DOHH2 (cell line): Measurements from ENCODE around the gene SPZ1.
"Not testable (repeated sequence)": the region's sequence is repeated elsewhere in the genome, so short reads cannot be mapped to it uniquely, and the experiment has no call there.

Experiments used
- H3F3A ChIP-seq: fragments of 200-600 bp; sonication (generic), shearing (Covaris generic); 2 replicates; pipeline ENCODE4 v1.6.0; 2016; ENCODE audit warnings: antibody characterized with exemption, mild to moderate bottlenecking; ENCODE audit not compliant: control insufficient read depth, insufficient read depth
- H3K27ac ChIP-seq: fragments of 200-600 bp; sonication (generic); 2 replicates; pipeline ENCODE4 v1.5.1; 2014; ENCODE audit warnings: low read depth, mild to moderate bottlenecking, low read length, moderate library complexity
- H3K27me3 ChIP-seq: fragments of 200-600 bp; sonication (generic); 2 replicates; pipeline ENCODE4 v1.6.1; 2014; ENCODE audit warnings: mild to moderate bottlenecking, low read length, mixed read lengths; ENCODE audit not compliant: control insufficient read depth
- H3K36me3 ChIP-seq: fragments of 200-600 bp; sonication (generic); 2 replicates; pipeline ENCODE4 v1.6.1; 2014; ENCODE audit warnings: mild to moderate bottlenecking, low read length, moderate library complexity, mixed read lengths; ENCODE audit not compliant: control insufficient read depth
- H3K4me1 ChIP-seq: fragments of 200-600 bp; sonication (generic); 2 replicates; pipeline ENCODE4 v1.6.1; 2014; ENCODE audit warnings: mild to moderate bottlenecking, low read length, mixed read lengths; ENCODE audit not compliant: control insufficient read depth
- H3K4me2 ChIP-seq: fragments of 200-600 bp; sonication (generic); 2 replicates; pipeline ENCODE4 v1.6.0; 2014; ENCODE audit warnings: mild to moderate bottlenecking, low read length, moderate library complexity
- H3K4me3 ChIP-seq: fragments of 200-600 bp; sonication (generic); 2 replicates; pipeline ENCODE4 v1.5.1; 2014; ENCODE audit warnings: mild to moderate bottlenecking, low read length, mixed read lengths
- H3K79me2 ChIP-seq: fragments of 200-600 bp; sonication (generic); 2 replicates; pipeline ENCODE4 v1.6.1; 2014; ENCODE audit warnings: mild to moderate bottlenecking, low read length, mixed read lengths; ENCODE audit not compliant: control insufficient read depth
- H3K9me2 ChIP-seq: fragments of 200-600 bp; sonication (generic); replicated peaks from 2 replicates; pipeline ENCODE4 v1.6.1; 2014; ENCODE audit warnings: mild to moderate bottlenecking, low read length, mixed read lengths; ENCODE audit not compliant: control insufficient read depth
- H3K9me3 ChIP-seq: fragments of 200-600 bp; sonication (generic); 2 replicates; pipeline ENCODE4 v1.6.1; 2014; ENCODE audit warnings: antibody characterized with exemption, low read length, mixed read lengths; ENCODE audit not compliant: control insufficient read depth, insufficient read depth
- H4K20me1 ChIP-seq: fragments of 200-600 bp; sonication (generic); 2 replicates; pipeline ENCODE4 v1.6.0; 2014; ENCODE audit warnings: low read depth, mild to moderate bottlenecking, antibody characterized with exemption, low read length, moderate library complexity; ENCODE audit not compliant: control insufficient read depth, insufficient read depth
- CTCF ChIP-seq: fragments of 200-600 bp; sonication (generic); IDR thresholded peaks from one replicate; pipeline ENCODE4 v1.5.1; 2014; ENCODE audit warnings: antibody characterized with exemption, mild to moderate bottlenecking, low read depth, low read length; ENCODE audit not compliant: poor library complexity, severe bottlenecking
- EZH2phosphoT487 ChIP-seq: fragments of 200-600 bp; sonication (generic); IDR thresholded peaks from 2 replicates; pipeline ENCODE4 v1.6.1; 2017; ENCODE audit warnings: borderline replicate concordance, mild to moderate bottlenecking, antibody characterized with exemption, low read length, moderate library complexity, mixed read lengths

Gene SPZ1

GRCh38 chr5:80319702-80320101, at the start of gene SPZ1:
TSS of gene SPZ1 (plus strand) at chr5:80320002. CDS start at chr5:80320216, 214 bp downstream.
- Histone ChIP-seq H3K4me2 (no peak within 1 kb of the TSS), H3K4me3 (no peak within 1 kb of the TSS), H3K4me1 (no peaks in the 10 kb centered on the region), H3K79me2 (no peaks in the 10 kb centered on the region), H4K20me1 (no peaks in the 10 kb centered on the region), H3K36me3 (no peaks in the 10 kb centered on the region), H3K9me2 (no peaks in the 10 kb centered on the region), H3K9me3 (no peaks in the 10 kb centered on the region), H3F3A (no peaks in the 10 kb centered on the region), H3K27ac (no peak within 1 kb of the TSS), H3K27me3 (peaks cover 3% of the 10 kb centered on the region; the same call in 1 of the 2 replicates)
- no peak for TF ChIP-seq EZH2phosphoT487

GRCh38 chr5:80270543-80270942, 49.3 kb upstream of the SPZ1 start:
- H3K4me2 ChIP-seq, H3K4me3 ChIP-seq, H3F3A ChIP-seq, H3K79me2 ChIP-seq, H3K9me2 ChIP-seq, H4K20me1 ChIP-seq, H3K27ac ChIP-seq, H3K36me3 ChIP-seq, H3K9me3 ChIP-seq, H3K27me3 ChIP-seq: not testable (repeated sequence)
- H3K4me1 ChIP-seq, result peaks cover 13% of the 10 kb centered on the region

GRCh38 chr5:80275347-80275746, 44.5 kb upstream of the SPZ1 start:
- no peaks in the 10 kb centered on the region for H3K36me3 ChIP-seq
- no peaks in the 10 kb centered on the region for H3F3A ChIP-seq
- no peaks in the 10 kb centered on the region for H3K9me2 ChIP-seq
- no peaks in the 10 kb centered on the region for H3K9me3 ChIP-seq
- peaks cover 2% of the 10 kb centered on the region for H3K4me1 ChIP-seq
- H3K4me3 ChIP-seq, result no peak overlapping the region
- no peak overlapping the region for H3K27ac ChIP-seq
- TF ChIP-seq EZH2phosphoT487 (no peak), CTCF (peak; percentile 48)
- no peaks in the 10 kb centered on the region for H4K20me1 ChIP-seq
- H3K4me2 ChIP-seq, result no peak overlapping the region
- no peaks in the 10 kb centered on the region for H3K27me3 ChIP-seq
- no peaks in the 10 kb centered on the region for H3K79me2 ChIP-seq

GRCh38 chr5:80276186-80276585, 43.6 kb upstream of the SPZ1 start:
- Histone ChIP-seq H4K20me1 (no peaks in the 10 kb centered on the region), H3K4me2 (no peak overlapping the region), H3K4me1 (no peaks in the 10 kb centered on the region), H3K27ac (no peak overlapping the region), H3K4me3 (no peak overlapping the region), H3K9me3 (no peaks in the 10 kb centered on the region), H3K9me2 (no peaks in the 10 kb centered on the region), H3K36me3 (no peaks in the 10 kb centered on the region), H3F3A (no peaks in the 10 kb centered on the region), H3K27me3 (no peaks in the 10 kb centered on the region), H3K79me2 (no peaks in the 10 kb centered on the region)
- TF ChIP-seq CTCF (no peak), EZH2phosphoT487 (no peak)
